Measurements from ENCODE around the gene C12orf43.

C12orf43 gene

DNA sequence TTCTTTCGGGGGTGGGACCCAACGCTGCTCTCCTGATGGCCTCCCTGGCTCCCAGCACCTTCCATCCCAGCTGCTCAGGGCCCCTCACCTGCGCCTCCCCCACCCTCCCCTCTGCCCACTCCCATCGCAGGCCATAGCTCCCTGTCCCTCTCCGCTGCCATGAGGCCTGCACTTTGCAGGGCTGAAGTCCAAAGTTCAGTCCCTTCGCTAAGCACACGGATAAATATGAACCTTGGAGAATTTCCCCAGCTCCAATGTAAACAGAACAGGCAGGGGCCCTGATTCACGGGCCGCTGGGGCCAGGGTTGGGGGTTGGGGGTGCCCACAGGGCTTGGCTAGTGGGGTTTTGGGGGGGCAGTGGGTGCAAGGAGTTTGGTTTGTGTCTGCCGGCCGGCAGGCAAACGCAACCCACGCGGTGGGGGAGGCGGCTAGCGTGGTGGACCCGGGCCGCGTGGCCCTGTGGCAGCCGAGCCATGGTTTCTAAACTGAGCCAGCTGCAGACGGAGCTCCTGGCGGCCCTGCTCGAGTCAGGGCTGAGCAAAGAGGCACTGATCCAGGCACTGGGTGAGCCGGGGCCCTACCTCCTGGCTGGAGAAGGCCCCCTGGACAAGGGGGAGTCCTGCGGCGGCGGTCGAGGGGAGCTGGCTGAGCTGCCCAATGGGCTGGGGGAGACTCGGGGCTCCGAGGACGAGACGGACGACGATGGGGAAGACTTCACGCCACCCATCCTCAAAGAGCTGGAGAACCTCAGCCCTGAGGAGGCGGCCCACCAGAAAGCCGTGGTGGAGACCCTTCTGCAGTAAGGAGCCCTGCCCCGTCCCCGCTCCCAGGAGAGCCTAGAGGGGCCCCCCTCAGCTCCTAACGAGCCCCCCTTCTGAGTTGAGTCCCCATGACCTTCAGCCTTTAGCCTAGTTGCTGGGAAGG is 37.7 kb downstream of the C12orf43 start, which contains the start of gene HNF1A:
Gene HNF1A (plus strand): TSS at position 248 of the 924 bp plus-strand sequence. CDS start 226 bp downstream, at position 474.
- DNase-seq (ENCODE audit: low read depth) = no peak

DNA sequence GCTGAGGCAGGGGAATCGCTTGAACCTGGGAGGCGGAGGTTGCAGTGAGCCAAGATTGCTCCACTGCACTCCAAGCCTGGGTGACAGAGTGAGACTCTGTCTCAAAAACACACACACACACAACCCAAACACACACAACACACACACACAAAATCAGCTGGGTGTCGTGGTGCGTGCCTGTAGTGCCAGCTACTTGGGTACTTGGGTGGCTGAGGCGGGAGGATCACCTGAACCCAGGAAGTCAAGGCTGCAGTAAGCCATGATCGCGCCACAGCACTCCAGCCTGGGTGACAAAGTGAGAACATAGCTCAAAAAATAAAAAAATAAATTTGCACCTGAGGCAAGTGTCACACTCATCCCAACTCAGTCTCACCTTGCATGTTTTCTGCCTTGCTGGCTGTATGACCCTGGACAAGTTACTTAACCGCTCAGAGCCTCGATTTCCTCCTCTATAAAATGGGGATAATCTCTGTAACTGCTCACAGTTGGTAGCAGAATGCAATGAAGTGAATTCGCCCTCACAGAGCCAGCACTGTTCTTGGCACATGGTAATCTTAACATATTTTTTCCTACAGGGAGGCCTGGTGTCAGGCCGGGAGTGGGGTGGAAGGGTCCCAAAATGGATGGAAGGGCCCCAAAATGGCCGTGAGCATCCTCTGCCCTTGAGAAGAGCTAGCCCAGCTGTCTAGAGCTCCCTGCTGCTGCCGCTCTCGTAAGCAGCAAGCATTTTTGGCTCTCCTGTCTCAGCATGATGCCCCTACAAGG is 38.6 kb downstream of the C12orf43 start:
- no peak for DNase-seq (ENCODE audit: low read depth)

DNA sequence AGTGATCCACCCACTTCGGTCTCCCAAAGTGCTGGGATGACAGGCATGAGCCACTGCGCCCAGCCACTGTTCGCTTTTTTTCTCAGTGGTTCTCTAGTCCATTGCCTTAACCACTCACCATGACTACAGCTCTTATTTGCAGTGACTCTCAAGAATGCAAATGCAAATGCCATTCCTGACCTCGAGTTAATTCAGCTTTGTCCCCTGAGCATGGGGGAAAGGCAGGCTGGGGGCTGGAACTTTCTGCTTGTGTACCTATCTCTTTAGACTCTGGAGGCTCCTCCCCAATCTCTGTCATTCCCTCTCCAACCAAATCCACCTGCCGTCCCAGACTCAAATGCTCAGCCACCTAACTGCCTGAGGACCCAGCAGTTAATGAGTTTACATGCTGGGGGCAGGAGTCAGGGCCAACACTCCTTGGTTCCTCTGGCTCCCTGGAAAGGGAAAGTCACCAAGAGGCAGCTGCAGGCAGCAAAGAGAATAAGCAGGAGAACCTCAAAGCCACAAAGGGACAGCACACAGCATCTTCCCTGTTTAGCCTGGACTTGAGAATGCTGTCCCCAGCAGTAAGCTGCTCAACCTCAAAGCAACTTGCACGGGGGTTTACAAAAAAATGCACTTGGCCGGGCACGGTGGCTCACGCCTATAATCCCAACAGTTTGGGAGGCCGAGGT is 43.3 kb downstream of the C12orf43 start:
- DNase-seq (ENCODE audit: low read depth) = no peak

DNA sequence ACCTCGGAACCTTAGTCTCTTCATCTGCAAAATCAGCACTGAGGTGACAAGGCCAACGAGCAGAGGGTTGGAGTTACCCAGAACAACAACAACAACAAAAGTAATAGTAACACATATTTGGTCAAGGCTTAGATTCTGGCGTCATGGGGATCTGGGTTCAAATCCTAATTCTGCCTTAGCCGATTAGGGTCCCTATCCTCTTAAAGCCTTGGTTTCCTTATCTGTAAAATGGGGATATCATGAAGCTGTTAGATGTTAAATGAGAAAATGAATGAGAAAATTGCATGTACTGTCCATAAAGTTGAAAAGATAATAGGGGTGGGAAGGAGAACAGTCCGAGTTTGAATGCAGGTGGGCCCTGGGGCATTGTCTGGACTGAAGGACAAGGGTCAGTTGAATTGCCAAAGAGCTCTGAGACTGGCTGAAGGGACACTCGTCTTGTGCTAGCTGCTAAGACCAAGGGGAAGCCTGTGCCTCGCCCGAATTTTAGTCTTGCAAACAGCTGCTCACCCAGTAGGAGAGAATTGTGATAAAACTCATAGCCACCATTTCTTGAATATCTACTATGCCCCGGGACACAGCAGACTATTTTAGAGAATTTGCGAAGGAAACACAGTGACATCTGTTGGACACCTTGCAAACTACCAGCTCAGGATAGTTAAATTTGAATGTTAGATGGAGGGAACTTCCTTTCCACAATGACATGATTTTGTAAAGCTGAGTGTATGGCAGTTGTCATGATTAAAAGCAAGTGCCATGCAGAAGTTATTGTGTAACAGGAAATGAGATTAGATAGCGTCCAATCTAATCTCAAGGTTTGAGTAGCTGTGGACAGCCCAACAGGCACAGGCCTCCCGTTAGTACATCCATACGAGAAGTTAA is 44.7 kb downstream of the C12orf43 start:
- DNase-seq (ENCODE audit: low read depth) = no peak

DNA sequence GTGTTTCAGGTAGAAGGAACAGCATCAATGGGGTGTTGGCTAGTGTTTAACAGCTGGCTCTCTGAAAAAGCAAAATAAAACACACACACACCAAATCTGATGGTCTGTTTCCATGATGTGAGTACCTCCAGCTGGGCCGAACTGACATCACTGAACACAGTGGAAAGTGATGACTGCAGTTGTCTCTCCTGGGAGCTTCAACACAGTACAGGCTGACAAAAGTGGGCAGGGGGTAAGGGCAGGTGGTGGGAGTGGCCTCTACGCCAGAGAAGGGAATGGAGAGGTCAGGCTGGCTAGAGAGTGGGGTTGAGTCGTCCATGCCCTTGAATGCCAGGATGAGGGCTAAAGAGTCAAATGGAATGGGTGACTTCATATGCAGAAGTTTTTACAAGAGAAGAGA is 46.0 kb downstream of the C12orf43 start:
- DNase-seq (ENCODE audit: low read depth) = no peak

DNA sequence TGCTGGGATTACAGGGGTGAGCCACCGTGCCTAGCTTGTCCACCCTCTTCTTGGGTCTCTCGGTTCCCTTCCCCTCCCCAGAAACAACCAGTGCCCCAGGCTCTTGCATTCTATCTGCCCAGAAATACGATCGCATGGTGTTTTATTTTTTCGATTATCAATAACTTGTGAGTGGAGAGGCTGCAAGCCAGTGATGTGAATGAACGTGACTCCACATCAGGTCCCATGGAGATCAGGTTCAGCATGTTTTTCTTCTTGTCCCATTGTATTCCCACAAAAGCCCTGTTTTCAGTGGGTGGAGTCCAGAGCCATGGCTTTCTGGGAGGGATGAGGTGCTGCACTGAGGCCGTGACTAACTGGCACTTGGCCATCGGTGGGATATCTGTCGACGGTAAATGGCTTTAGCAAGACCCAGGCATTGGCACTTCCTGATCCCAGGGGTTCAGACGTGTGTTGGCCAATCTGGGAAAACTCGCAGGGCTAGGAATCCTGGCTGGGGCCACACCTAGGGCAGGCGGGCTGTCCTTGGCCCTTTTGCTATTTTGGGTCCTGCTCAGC is 50.7 kb downstream of the C12orf43 start:
- DNase-seq (ENCODE audit: low read depth) = no peak

DNA sequence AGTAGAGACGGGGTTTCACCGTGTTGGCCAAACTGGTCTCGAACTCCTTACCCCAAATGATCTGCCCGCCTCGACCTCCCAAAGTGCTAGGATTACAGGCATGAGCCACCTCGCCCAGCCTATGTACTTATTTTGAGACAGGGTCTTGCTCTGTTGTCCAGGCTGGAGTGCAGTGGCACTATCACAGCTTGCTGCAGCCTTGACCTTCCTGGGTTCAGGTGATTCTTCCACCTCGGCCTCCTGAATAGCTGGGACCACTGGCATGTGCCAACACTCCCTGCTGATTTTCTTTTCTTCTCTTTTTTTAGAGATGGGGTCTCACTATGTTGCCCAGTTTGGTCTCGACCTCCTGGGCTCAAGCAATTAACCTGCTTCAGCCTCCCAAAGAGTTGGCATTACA is 52.0 kb downstream of the C12orf43 start:
- DNase-seq (ENCODE audit: low read depth) = no peak

DNA sequence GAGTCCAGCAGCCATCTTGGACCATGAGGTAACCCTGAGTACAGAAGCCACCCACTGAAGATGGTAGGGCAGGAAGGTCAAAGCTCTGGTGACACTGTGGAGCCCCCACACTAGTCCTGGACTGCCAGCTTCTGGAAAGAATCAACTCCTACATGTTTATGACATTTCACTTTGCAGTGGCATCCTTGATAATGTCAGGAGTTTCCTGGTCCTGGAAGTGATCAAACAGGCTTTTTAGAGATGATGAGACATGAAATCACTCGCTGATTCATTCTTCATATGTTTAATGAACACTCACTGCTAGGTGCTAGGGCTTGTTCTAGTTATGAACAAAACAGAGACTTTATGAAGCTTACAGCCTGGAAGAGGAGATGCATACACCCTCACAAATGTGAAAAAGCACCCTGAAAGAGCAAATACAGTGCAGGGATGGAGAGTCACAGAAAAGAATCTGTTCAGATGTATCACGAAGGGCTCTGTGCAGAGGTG is 53.7 kb downstream of the C12orf43 start:
- no peak for DNase-seq (ENCODE audit: low read depth)

DNA sequence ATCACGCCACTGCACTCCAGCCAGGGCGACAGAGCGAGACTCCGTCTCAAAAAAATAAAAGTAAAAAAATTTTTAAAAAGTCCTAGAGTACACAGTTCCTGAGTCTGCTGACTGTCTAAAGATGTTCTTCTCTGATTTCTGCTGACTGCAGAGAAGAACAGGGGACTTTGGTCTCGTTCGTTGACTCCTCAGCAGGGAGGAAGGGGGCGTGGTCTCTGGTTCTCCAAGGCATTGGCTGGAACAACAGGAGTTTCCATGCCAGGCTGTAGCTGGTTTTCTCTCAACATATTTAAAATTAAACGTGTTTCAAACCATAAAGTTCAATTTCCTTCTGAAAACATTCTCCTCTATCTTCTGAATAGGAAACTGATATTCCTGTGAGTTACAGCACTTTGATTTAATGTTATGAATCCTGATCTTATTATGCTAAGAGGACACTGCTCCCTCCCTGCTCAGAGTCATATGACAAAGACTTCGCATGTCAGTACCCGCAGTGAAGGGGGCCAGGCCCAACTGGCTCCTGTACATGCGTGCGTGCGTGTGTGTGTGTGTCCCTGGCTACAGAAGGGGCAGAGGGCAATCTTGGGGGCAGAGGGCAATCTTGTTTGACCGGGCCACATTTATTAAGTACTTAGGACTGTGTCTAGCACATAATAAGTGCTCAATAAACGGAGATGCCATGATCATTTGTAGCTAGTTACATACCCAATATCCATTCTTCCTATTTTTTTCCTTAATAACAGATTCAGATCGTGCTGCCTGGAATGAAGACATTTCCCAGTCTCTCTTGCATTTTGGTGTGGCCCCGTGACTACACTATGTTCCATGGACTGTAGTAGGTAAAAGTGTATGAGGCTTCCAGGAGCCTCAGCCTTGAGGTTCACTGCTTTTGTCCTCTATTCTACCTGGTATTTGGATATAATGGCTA is 54.4 kb downstream of the C12orf43 start:
- no peak for DNase-seq (ENCODE audit: low read depth)

DNA sequence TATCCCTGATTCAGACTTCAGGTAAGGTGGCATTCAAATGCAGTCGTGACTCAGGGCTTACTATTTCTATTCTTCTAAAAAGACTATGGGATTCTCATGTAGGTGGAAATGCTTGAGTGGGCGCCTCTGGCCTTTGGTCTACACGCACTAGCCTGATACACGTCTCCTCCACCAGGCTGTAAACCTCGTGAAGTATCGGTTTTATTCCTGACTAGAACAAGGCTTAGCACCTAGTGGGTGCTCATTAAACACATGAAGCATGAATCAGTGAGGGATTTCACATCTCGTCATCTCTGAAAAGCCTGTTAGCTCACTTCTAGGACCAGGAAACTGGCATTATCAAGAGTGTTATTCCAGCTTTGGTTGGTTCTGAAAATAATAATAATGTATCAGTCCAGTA is 55.6 kb downstream of the C12orf43 start:
- no peak for DNase-seq (ENCODE audit: low read depth)

DNA sequence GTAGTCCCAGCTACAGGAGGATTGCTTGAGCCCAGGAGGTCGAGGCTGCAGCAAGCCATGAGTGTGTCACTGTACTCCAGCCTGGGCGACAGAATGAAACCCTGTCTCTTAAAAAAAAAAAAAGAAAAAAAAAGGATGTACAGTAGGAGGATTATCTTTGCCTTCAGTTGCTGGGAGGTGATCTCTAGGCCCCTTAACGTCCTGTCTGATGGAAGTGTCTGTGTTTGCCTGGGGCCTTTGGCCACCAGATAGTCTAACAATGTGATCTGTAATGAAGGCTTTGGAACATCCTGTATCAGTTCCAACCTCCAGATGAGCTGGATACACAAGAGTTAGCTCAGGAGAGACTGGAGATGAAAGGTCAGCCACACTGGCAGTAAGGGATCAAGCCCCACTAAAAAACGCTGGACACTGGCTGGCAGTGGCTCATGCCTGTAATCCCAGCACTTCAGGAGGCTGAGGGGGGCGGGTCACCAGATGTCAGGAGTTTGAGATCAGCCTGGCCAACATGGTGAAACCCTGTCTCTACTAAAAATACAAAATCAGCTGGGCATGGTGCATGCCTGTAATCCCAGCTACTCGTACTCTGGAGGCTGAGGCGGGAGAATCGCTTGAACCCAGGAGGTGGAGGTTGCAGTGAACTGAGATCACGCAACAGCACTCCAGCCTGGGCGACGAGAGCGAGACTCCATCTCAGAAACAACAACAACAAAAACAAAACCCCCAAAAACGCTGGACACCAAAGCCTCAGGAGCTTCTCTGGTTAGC is 57.0 kb downstream of the C12orf43 start:
- DNase-seq (ENCODE audit: low read depth) = no peak

DNA sequence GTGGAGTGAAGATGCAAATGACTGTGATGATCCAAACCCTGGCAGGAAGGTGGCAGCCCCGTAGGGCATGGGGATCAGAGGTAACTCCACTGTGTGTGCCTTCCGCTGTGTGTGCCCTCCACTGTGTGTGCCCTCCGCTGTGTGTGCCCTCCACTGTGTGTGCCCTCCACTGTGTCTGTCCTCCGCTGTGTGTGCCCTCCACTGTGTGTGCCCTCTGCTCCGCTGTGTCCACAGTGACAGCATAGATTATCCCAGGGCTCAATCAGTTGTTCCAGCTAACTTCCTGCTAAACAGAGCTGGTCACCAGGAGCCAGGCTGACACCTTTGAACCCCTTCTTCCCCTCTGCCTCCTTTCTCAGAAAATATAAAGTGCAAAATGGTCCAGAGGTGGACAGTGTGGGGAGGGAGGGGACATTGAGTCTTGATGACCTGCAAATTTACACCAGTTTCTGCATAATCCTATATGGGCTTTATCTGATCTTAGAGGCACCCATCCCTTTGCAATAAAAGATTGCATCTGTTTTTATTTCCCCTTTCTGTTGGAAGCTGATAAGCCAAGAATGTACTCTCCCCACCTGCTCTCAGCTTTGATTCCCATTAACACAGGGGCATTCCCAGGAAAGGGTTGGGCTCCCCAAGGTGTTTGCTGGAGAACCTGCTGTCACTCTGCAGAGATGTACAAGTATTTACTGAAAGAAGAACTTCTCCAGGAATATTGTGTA is 59.5 kb downstream of the C12orf43 start:
- no peak for DNase-seq (ENCODE audit: low read depth)

DNA sequence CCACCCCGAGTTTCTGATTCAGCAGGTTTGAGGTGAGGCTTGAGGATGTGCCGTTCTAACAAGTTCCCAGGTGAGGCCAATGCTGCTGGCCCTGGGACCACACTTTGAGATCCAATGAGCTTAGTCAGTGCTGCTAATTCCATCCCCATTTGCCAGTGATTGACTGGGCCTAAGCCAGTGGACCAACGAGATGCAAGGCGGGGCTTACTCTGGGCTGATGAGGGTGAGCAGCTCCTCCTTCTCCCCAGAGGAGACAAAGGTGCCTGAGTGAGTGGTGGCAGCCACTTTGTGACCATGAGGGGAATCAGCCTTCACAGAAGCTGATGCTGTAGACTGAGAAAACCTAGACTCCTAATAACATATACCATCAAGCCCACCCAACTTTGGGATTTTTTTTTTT is 61.1 kb downstream of the C12orf43 start:
- no peak for DNase-seq (ENCODE audit: low read depth)

DNA sequence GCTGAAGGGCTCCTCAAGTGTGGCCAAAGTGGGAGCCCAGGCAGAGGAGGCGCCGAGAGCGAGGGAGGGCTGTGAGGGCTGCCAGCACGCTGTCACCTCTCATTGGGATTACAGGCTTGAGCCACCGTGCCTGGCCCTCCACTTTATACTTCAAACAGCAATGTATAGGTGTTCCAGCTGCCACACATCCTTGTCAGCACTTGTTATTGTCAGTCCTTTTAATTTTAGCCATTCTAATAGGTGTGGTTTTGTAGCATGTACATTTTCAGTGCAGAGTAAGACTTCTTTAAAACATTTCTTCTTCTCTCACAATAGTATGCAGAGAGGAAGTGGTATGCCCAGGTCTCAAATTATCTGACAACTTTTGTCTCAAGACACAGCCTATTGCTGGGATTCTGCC is 65.5 kb downstream of the C12orf43 start:
- no peak for DNase-seq (ENCODE audit: low read depth)

Data from T-helper 22 cell (primary cell).